DMS114 treated with DMSO at 0.1 percent for 48 hours (cell line): ENCODE results near the gene PRR5L.
A peak's percentile ranks its signal among the peaks of the same experiment; 100 is the strongest.

Experiments
- DNase-seq: peaks from one replicate; lab custom pipeline; 2025; ENCODE audit not compliant: unreplicated experiment; lab: John Stamatoyannopoulos, UW

PRR5L gene

GRCh38 chr11:36278531-36279282, 17.4 kb upstream of the PRR5L start:
- no peak for DNase-seq

GRCh38 chr11:36280531-36280930, 15.6 kb upstream of the PRR5L start:
- DNase-seq = no peak

- no peak for DNase-seq
Measured at GRCh38 chr11:36281850-36282249, 14.2 kb upstream of the PRR5L start.

GRCh38 chr11:36282926-36283325, 13.2 kb upstream of the PRR5L start:
- no peak for DNase-seq

- DNase-seq = no peak
Measured at GRCh38 chr11:36288442-36289225, 7.5 kb upstream of the PRR5L start.

- DNase-seq = peak; percentile 97
Measured at GRCh38 chr11:36289226-36289852, 6.7 kb upstream of the PRR5L start, which contains the start of gene COMMD9. Gene COMMD9 (minus strand): TSS chr11:36289424. CDS start chr11:36289412, 12 bp downstream.

- DNase-seq = peak; percentile 61
Measured at GRCh38 chr11:36292311-36292722, 3.8 kb upstream of the PRR5L start.

GRCh38 chr11:36296884-36297543, 926 bp downstream of the PRR5L start:
- no peak for DNase-seq

- DNase-seq = no peak
Measured at GRCh38 chr11:36300650-36301049, 4.6 kb downstream of the PRR5L start.

GRCh38 chr11:36304351-36304750, 8.3 kb downstream of the PRR5L start:
- DNase-seq = no peak

- DNase-seq = no peak
Measured at GRCh38 chr11:36305047-36305446, 9.0 kb downstream of the PRR5L start.

GRCh38 chr11:36306888-36307287, 10.8 kb downstream of the PRR5L start:
- DNase-seq = no peak

GRCh38 chr11:36308577-36308976, 12.5 kb downstream of the PRR5L start:
- no peak for DNase-seq

- DNase-seq = no peak
Measured at GRCh38 chr11:36309779-36310178, 13.7 kb downstream of the PRR5L start.

GRCh38 chr11:36311926-36312595, 16.0 kb downstream of the PRR5L start:
- no peak for DNase-seq

- DNase-seq = no peak
Measured at GRCh38 chr11:36312611-36313472, 16.8 kb downstream of the PRR5L start.

GRCh38 chr11:36313750-36314433, 17.8 kb downstream of the PRR5L start:
- no peak for DNase-seq

- DNase-seq = no peak
Measured at GRCh38 chr11:36314434-36314767, 18.3 kb downstream of the PRR5L start.

- DNase-seq = no peak
Measured at GRCh38 chr11:36316049-36316448, 20.0 kb downstream of the PRR5L start.
